ENCODE measurements around the gene TRPM6. TPM values are rescaled to one million over a fixed set of nuclear protein-coding genes. Genes with fewer than 3 reads are reported as not detected.

The TRPM6 gene
- total and polyA plus RNA-seq, 2 experiments from 2014 or later: not detected

- Histone ChIP-seq H3K79me2 (ENCODE audit: insufficient read depth) (no peaks in the 10 kb centered on the region), H3K4me2 (ENCODE audit: unreplicated experiment) (no peak overlapping the region), H3K27ac (no peak overlapping the region), H3K9ac (no peak overlapping the region), H3F3A (ENCODE audit: insufficient read depth) (no peaks in the 10 kb centered on the region), H4K20me1 (ENCODE audit: insufficient read depth) (no peaks in the 10 kb centered on the region), H3K27me3 (replicated peaks; ENCODE audit: insufficient read depth) (no peaks in the 10 kb centered on the region), H3K4me3 (no peak overlapping the region), H3K4me1 (ENCODE audit: insufficient read depth) (peaks cover 4% of the 10 kb centered on the region; the same call in 1 of the 2 replicates), H3K36me3 (ENCODE audit: low read depth) (no peaks in the 10 kb centered on the region), H3K9me2 (ENCODE audit: insufficient read depth) (no peaks in the 10 kb centered on the region), H2AFZ (no peak overlapping the region), H3K9me3 (ENCODE audit: low read depth) (no peaks in the 10 kb centered on the region)
- TF ChIP-seq EZH2 (IDR thresholded peaks at IDR 0.05; ENCODE audit: insufficient read depth, poor library complexity, severe bottlenecking) (no peak), EZH2phosphoT487 (IDR thresholded peaks at IDR 0.05; ENCODE audit: insufficient read depth, low read depth) (no peak)
- no peak for DNase-seq
- 66 to 69% methylated on average over 3 of the region's 3 CpGs for WGBS, 2 experiments (ENCODE audit: low coverage in 1 of 2, low lambda C conversion rate in 2 of 2, missing lambda C conversion rate in 2 of 2)
- in situ Hi-C loops (cut with MboI): no loop called here
These were observed 122.2 kb downstream of the TRPM6 start for GRCh38 chr9:74765481-74765971.

- in situ Hi-C loops (cut with MboI): no loop called here
- H4K20me1 ChIP-seq (ENCODE audit: insufficient read depth): no peaks in the 10 kb centered on the region
- TF ChIP-seq EZH2 (IDR thresholded peaks at IDR 0.05; ENCODE audit: insufficient read depth, poor library complexity, severe bottlenecking): no peak
- TF ChIP-seq EZH2phosphoT487 (IDR thresholded peaks at IDR 0.05; ENCODE audit: insufficient read depth, low read depth): no peak
- no peak for DNase-seq
- H3K9me2 ChIP-seq (ENCODE audit: insufficient read depth): no peaks in the 10 kb centered on the region
- no peaks in the 10 kb centered on the region for H3K27me3 ChIP-seq (replicated peaks; ENCODE audit: insufficient read depth)
- H3K9me3 ChIP-seq (ENCODE audit: low read depth): no peaks in the 10 kb centered on the region
- 83 to 94% methylated on average over 1 of the region's 1 CpG for WGBS, 2 experiments (ENCODE audit: low coverage in 1 of 2, low lambda C conversion rate in 2 of 2, missing lambda C conversion rate in 2 of 2)
- H3K9ac ChIP-seq: no peak overlapping the region
- no peaks in the 10 kb centered on the region for H3K79me2 ChIP-seq (ENCODE audit: insufficient read depth)
- H3K27ac ChIP-seq: no peak overlapping the region
- no peaks in the 10 kb centered on the region; the same call in 1 of the 2 replicates for H3F3A ChIP-seq (ENCODE audit: insufficient read depth)
- no peak overlapping the region for H3K4me2 ChIP-seq (ENCODE audit: unreplicated experiment)
- no peaks in the 10 kb centered on the region for H3K36me3 ChIP-seq (ENCODE audit: low read depth)
- H3K4me3 ChIP-seq: no peak overlapping the region
- no peak overlapping the region for H2AFZ ChIP-seq
- peaks cover 10% of the 10 kb centered on the region for H3K4me1 ChIP-seq (ENCODE audit: insufficient read depth)
These were observed 124.8 kb downstream of the TRPM6 start for GRCh38 chr9:74762950-74763349.

DNA sequence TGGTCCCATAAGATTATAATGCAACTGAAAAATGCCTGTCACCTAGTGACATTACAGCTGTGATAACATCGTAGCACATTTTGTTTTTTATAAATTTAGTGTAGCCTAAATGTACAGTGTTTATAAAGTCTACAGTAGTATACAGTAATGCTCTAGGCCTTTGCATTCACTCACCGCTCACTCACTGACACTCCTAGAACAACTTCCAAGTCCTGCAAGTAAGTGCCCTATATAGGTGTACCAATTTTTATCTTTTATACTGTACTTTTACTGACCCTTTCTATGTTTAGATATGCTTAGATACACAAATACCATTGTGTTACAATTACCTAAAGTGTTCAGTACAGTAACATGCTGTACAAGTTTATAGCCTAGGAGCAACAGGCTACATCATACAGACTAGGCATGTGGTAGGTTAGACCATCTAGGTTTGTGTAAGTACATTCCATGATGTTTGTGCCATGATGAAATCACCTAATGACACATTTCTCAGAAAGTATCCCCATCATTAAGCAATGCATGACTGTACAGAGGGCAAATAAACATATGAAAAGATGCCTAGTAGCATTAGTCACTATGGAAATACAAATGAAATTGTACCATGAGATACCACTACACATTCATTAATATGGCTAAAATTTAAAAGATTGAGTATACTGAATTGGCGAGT, 127.6 kb downstream of the TRPM6 start:
- DNase-seq: peak; percentile 90
- Histone ChIP-seq H3K36me3 (ENCODE audit: low read depth) (no peaks in the 10 kb centered on the region), H3K9me2 (ENCODE audit: insufficient read depth) (no peaks in the 10 kb centered on the region), H3K9ac (no peak overlapping the region), H4K20me1 (ENCODE audit: insufficient read depth) (no peaks in the 10 kb centered on the region), H3K4me3 (no peak overlapping the region), H3F3A (ENCODE audit: insufficient read depth) (no peaks in the 10 kb centered on the region; the same call in 1 of the 2 replicates), H2AFZ (no peak overlapping the region), H3K27me3 (replicated peaks; ENCODE audit: insufficient read depth) (no peaks in the 10 kb centered on the region), H3K27ac (no peak overlapping the region), H3K4me1 (ENCODE audit: insufficient read depth) (peaks cover 10% of the 10 kb centered on the region), H3K9me3 (ENCODE audit: low read depth) (no peaks in the 10 kb centered on the region), H3K4me2 (ENCODE audit: unreplicated experiment) (no peak overlapping the region), H3K79me2 (ENCODE audit: insufficient read depth) (no peaks in the 10 kb centered on the region)
- WGBS, 2 experiments (ENCODE audit: low coverage in 1 of 2, low lambda C conversion rate in 2 of 2, missing lambda C conversion rate in 2 of 2): 94 to 97% methylated on average over 3 of the region's 3 CpGs
- TF ChIP-seq EZH2 (IDR thresholded peaks at IDR 0.05; ENCODE audit: insufficient read depth, poor library complexity, severe bottlenecking) (no peak), EZH2phosphoT487 (IDR thresholded peaks at IDR 0.05; ENCODE audit: insufficient read depth, low read depth) (no peak)
- in situ Hi-C loops (cut with MboI): no loop called here

- H3K9me3 ChIP-seq (ENCODE audit: low read depth): no peaks in the 10 kb centered on the region
- H3K4me3 ChIP-seq: no peak overlapping the region
- H3K9me2 ChIP-seq (ENCODE audit: insufficient read depth): no peaks in the 10 kb centered on the region
- H3K9ac ChIP-seq: no peak overlapping the region
- no peak overlapping the region for H2AFZ ChIP-seq
- in situ Hi-C loops (cut with MboI): no loop called here
- H3K79me2 ChIP-seq (ENCODE audit: insufficient read depth): no peaks in the 10 kb centered on the region
- TF ChIP-seq EZH2 (IDR thresholded peaks at IDR 0.05; ENCODE audit: insufficient read depth, poor library complexity, severe bottlenecking): no peak
- TF ChIP-seq EZH2phosphoT487 (IDR thresholded peaks at IDR 0.05; ENCODE audit: insufficient read depth, low read depth): no peak
- DNase-seq: no peak
- H3K27me3 ChIP-seq (replicated peaks; ENCODE audit: insufficient read depth): no peaks in the 10 kb centered on the region
- no peak overlapping the region for H3K4me2 ChIP-seq (ENCODE audit: unreplicated experiment)
- no peaks in the 10 kb centered on the region for H4K20me1 ChIP-seq (ENCODE audit: insufficient read depth)
- H3F3A ChIP-seq (ENCODE audit: insufficient read depth): no peaks in the 10 kb centered on the region; the same call in 1 of the 2 replicates
- H3K36me3 ChIP-seq (ENCODE audit: low read depth): no peaks in the 10 kb centered on the region
- peaks cover 10% of the 10 kb centered on the region for H3K4me1 ChIP-seq (ENCODE audit: insufficient read depth)
- 85 to 89% methylated on average over 3 of the region's 3 CpGs for WGBS, 2 experiments (ENCODE audit: low coverage in 1 of 2, low lambda C conversion rate in 2 of 2, missing lambda C conversion rate in 2 of 2)
- no peak overlapping the region for H3K27ac ChIP-seq
These were observed 131.7 kb downstream of the TRPM6 start for GRCh38 chr9:74755999-74756398.
